Neural progenitor cell (in vitro differentiated cells): ENCODE results near the gene RTRAF. TPM values are rescaled to one million over a fixed set of nuclear protein-coding genes. Genes with fewer than 3 reads are reported as not detected.

Experiments
- DNase-seq: peaks from one replicate; pipeline ENCODE4 v3.0.0-alpha.2; 2016; ENCODE audit warnings: low spot score
- H2AFZ ChIP-seq: fragments of 200-600 bp; sonication (generic); replicated peaks from 2 replicates; pipeline ENCODE4 v1.6.1; 2016; ENCODE audit warnings: antibody characterized with exemption
- H3F3A ChIP-seq: fragments of 200-600 bp; sonication (generic); 2 replicates; pipeline ENCODE4 v1.6.1; 2016; ENCODE audit warnings: antibody characterized with exemption, low read depth
- H3K27ac ChIP-seq: fragments of 200-600 bp; sonication (generic); 2 replicates; pipeline ENCODE4 v1.5.1; 2016; ENCODE audit warnings: mild to moderate bottlenecking
- H3K27me3 ChIP-seq: fragments of 200-600 bp; sonication (generic); 2 replicates; pipeline ENCODE4 v1.6.1; 2016; ENCODE audit warnings: mild to moderate bottlenecking, moderate library complexity
- H3K36me3 ChIP-seq: fragments of 200-600 bp; sonication (generic); 2 replicates; pipeline ENCODE4 v1.5.1; 2016
- H3K4me1 ChIP-seq: fragments of 200-600 bp; sonication (generic); 2 replicates; pipeline ENCODE4 v1.6.1; 2016; ENCODE audit warnings: mixed run types
- H3K4me2 ChIP-seq: fragments of 200-600 bp; sonication (generic); 2 replicates; pipeline ENCODE4 v1.6.1; 2016
- H3K4me3 ChIP-seq: fragments of 200-600 bp; sonication (generic); 2 replicates; pipeline ENCODE4 v1.5.1; 2016
- H3K79me2 ChIP-seq: fragments of 200-600 bp; sonication (generic); 2 replicates; pipeline ENCODE4 v1.6.1; 2016; ENCODE audit warnings: low read depth
- H3K9ac ChIP-seq: fragments of 200-600 bp; sonication (generic); 2 replicates; pipeline ENCODE4 v1.6.1; 2016
- H3K9me3 ChIP-seq: fragments of 200-600 bp; sonication (generic); 2 replicates; pipeline ENCODE4 v1.5.1; 2016; ENCODE audit warnings: low read depth
- H4K20me1 ChIP-seq: fragments of 200-600 bp; sonication (generic); 2 replicates; pipeline ENCODE4 v1.6.1; 2016; ENCODE audit warnings: low read depth
- H3K27ac Mint-ChIP-seq: 3 replicates; pipeline ENCODE4 v1.8.0; 2021; ENCODE audit warnings: mixed read lengths
- H3K27me3 Mint-ChIP-seq: 2 replicates; pipeline ENCODE4 v1.8.0; 2022; ENCODE audit warnings: low read depth, mild to moderate bottlenecking, inconsistent platforms, moderate library complexity, mixed read lengths; ENCODE audit not compliant: insufficient read depth
- H3K36me3 Mint-ChIP-seq: 3 replicates; pipeline ENCODE4 v1.8.0; 2021; ENCODE audit warnings: mixed read lengths
- H3K4me1 Mint-ChIP-seq: 3 replicates; pipeline ENCODE4 v1.8.0; 2021; ENCODE audit warnings: mixed read lengths
- H3K4me3 Mint-ChIP-seq: 3 replicates; pipeline ENCODE4 v1.8.0; 2021; ENCODE audit warnings: mild to moderate bottlenecking, moderate library complexity, mixed read lengths
- H3K9me3 Mint-ChIP-seq: 3 replicates; pipeline ENCODE4 v1.8.0; 2020; ENCODE audit warnings: mixed read lengths
- EZH2 ChIP-seq: fragments of 200-600 bp; sonication (generic); IDR thresholded peaks from 2 replicates; pipeline ENCODE4 v1.6.1; 2017; ENCODE audit warnings: antibody characterized with exemption, mild to moderate bottlenecking, moderate library complexity
- EZH2phosphoT487 ChIP-seq: fragments of 200-600 bp; sonication (generic); IDR thresholded peaks from 2 replicates; pipeline ENCODE4 v1.6.1; 2017; ENCODE audit warnings: antibody characterized with exemption
- total RNA-seq: library from RNA; depleted of rRNA; stranded (reverse); fragments of >200 nt; gene quantifications from 2 replicates; pipeline ENCODE4 v1.2.3, GENCODE V29; 2015; ENCODE audit warnings: low replicate concordance
- TF ChIP-seq, protein P1 (sequence below): fragments of 200-600 bp; sonication (generic); IDR thresholded peaks from 2 replicates; pipeline ENCODE4 v1.5.1; 2017; ENCODE audit warnings: antibody characterized with exemption, mild to moderate bottlenecking

The RTRAF gene
- total RNA-seq, 1 donor from 2014 or later, result 414 TPM

DNA sequence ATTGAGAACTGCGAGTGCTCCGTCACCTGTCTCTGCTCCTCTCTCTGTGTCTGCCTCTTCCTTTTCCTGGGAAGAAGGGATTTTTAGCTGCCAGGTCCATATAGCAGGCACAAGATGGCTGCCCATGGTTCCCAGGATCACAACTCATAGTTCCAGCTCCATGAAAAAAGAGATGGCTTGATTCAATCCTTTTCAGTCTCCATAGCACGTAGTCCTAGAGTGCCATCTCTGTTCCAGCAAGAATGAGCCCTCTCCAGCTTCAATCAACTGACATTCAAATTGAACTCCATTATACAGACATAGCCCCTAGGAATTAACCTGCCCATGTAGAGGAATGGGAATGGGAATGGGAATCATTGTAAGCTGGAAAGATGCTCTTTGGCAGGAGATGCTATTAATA is 34.7 kb upstream of the RTRAF start:
- Histone ChIP-seq H3K4me3 (no peak overlapping the region), H3K4me2 (peak overlapping the region; percentile 31), H4K20me1 (no peaks in the 10 kb centered on the region), H2AFZ (no peak overlapping the region), H3F3A (peaks cover 5% of the 10 kb centered on the region), H3K27ac (no peak overlapping the region), H3K36me3 (no peaks in the 10 kb centered on the region), H3K79me2 (no peaks in the 10 kb centered on the region), H3K9me3 (no peaks in the 10 kb centered on the region), H3K4me1 (peaks cover 12% of the 10 kb centered on the region), H3K9ac (no peak overlapping the region), H3K27me3 (no peaks in the 10 kb centered on the region)
- Mint-ChIP-seq H3K4me3 (no peak overlapping the region), H3K9me3 (peaks cover 25% of the 10 kb centered on the region), H3K27me3 (no peaks in the 10 kb centered on the region), H3K27ac (no peak overlapping the region), H3K4me1 (peaks cover 9% of the 10 kb centered on the region), H3K36me3 (peaks cover 57% of the 10 kb centered on the region)
- TF ChIP-seq EZH2phosphoT487, result no peak
- TF ChIP-seq, protein P1, sequence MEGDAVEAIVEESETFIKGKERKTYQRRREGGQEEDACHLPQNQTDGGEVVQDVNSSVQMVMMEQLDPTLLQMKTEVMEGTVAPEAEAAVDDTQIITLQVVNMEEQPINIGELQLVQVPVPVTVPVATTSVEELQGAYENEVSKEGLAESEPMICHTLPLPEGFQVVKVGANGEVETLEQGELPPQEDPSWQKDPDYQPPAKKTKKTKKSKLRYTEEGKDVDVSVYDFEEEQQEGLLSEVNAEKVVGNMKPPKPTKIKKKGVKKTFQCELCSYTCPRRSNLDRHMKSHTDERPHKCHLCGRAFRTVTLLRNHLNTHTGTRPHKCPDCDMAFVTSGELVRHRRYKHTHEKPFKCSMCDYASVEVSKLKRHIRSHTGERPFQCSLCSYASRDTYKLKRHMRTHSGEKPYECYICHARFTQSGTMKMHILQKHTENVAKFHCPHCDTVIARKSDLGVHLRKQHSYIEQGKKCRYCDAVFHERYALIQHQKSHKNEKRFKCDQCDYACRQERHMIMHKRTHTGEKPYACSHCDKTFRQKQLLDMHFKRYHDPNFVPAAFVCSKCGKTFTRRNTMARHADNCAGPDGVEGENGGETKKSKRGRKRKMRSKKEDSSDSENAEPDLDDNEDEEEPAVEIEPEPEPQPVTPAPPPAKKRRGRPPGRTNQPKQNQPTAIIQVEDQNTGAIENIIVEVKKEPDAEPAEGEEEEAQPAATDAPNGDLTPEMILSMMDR, result peak; percentile 25
- DNase-seq, result no peak

GRCh38 chr14:51957950-51958349 is 31.4 kb upstream of the RTRAF start:
- Histone ChIP-seq H3K9ac (no peak overlapping the region), H3K4me1 (peaks cover 12% of the 10 kb centered on the region), H3K27me3 (no peaks in the 10 kb centered on the region), H3K9me3 (no peaks in the 10 kb centered on the region), H3K27ac (no peak overlapping the region), H3K4me2 (no peak overlapping the region), H3F3A (peaks cover 5% of the 10 kb centered on the region), H2AFZ (no peak overlapping the region), H4K20me1 (no peaks in the 10 kb centered on the region), H3K4me3 (no peak overlapping the region), H3K79me2 (no peaks in the 10 kb centered on the region), H3K36me3 (no peaks in the 10 kb centered on the region)
- no peak for TF ChIP-seq EZH2phosphoT487
- no peak for TF ChIP-seq EZH2
- TF ChIP-seq, protein P1, result no peak
- H3K27ac Mint-ChIP-seq, result no peak overlapping the region
- peaks cover 42% of the 10 kb centered on the region for H3K36me3 Mint-ChIP-seq
- H3K27me3 Mint-ChIP-seq, result no peaks in the 10 kb centered on the region
- no peak overlapping the region for H3K4me3 Mint-ChIP-seq
- no peak for DNase-seq
- peaks cover 36% of the 10 kb centered on the region for H3K9me3 Mint-ChIP-seq
- H3K4me1 Mint-ChIP-seq, result peaks cover 8% of the 10 kb centered on the region

DNA sequence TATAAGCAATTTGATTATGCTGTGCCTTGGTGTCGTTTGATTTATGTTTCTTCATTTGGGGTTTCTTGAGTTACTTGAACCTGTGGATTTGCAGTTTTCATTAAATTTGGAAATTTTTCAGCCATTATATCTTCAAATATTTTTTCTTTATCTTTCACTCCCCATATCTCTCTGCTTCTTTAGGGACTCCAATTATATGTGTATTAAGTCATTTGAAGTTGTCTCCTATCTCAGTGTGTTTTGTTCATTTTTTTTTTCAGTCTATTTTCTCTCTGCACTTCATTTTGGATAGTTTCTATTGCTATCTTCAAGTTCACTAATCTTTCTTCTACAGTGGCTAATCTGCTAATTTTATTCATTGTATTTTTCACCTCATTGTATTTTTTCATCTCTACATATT is 29.4 kb upstream of the RTRAF start:
- Histone ChIP-seq H3F3A (no peaks in the 10 kb centered on the region), H3K4me3 (no peak overlapping the region), H2AFZ (no peak overlapping the region), H3K4me2 (no peak overlapping the region), H3K9me3 (no peaks in the 10 kb centered on the region), H3K27ac (no peak overlapping the region), H3K27me3 (no peaks in the 10 kb centered on the region), H3K36me3 (no peaks in the 10 kb centered on the region), H3K79me2 (no peaks in the 10 kb centered on the region), H3K4me1 (no peaks in the 10 kb centered on the region), H4K20me1 (no peaks in the 10 kb centered on the region), H3K9ac (no peak overlapping the region)
- no peaks in the 10 kb centered on the region for H3K27me3 Mint-ChIP-seq
- TF ChIP-seq EZH2phosphoT487, result no peak
- TF ChIP-seq, protein P1, result no peak
- TF ChIP-seq EZH2, result no peak
- no peaks in the 10 kb centered on the region for H3K4me1 Mint-ChIP-seq
- peaks cover 39% of the 10 kb centered on the region for H3K36me3 Mint-ChIP-seq
- no peak overlapping the region for H3K4me3 Mint-ChIP-seq
- no peak overlapping the region for H3K27ac Mint-ChIP-seq
- peaks cover 36% of the 10 kb centered on the region for H3K9me3 Mint-ChIP-seq
- DNase-seq, result no peak
